SK-N-SH treated with all-trans-retinoic acid at 6 μM for 48 hours (cell line): ENCODE data around the gene RAB27A.

Experiments
- ATAC-seq: fragments of 200-7000 bp; cut with Tn5 transposase; 3 replicates; pipeline ENCODE4 v1.9.1; 2020; ENCODE audit warnings: mild to moderate bottlenecking, moderate library complexity
- ARNTL ChIP-seq: fragments of 450-650 bp; formaldehyde crosslinking; IDR thresholded peaks from 2 replicates; pipeline ENCODE4 v1.5.0; 2020; ENCODE audit warnings: low read depth, mild to moderate bottlenecking, moderate library complexity, borderline replicate concordance
- BACH2 ChIP-seq: fragments of 250-450 bp; sonication (Bioruptor Pico); IDR thresholded peaks from 2 replicates; pipeline ENCODE4 v1.9.0; 2021; ENCODE audit warnings: mild to moderate bottlenecking, borderline replicate concordance
- CREB5 ChIP-seq: fragments of 250-450 bp; sonication (Bioruptor Pico); IDR thresholded peaks from 2 replicates; pipeline ENCODE4 v1.5.1; 2020; ENCODE audit warnings: low read depth, mild to moderate bottlenecking, moderate library complexity
- CSDC2 ChIP-seq: fragments of 250-450 bp; sonication (Bioruptor Pico); IDR thresholded peaks from 2 replicates; pipeline ENCODE4 v1.5.0; 2020; ENCODE audit warnings: mild to moderate bottlenecking, moderate library complexity
- GLIS3 ChIP-seq: fragments of 250-450 bp; sonication (Bioruptor Pico); IDR thresholded peaks from 2 replicates; pipeline ENCODE4 v1.5.0; 2020; ENCODE audit warnings: mild to moderate bottlenecking, moderate library complexity
- ISL1 ChIP-seq: fragments of 250-450 bp; sonication (Bioruptor Pico); IDR thresholded peaks from 2 replicates; pipeline ENCODE4 v2.1.2; 2022; ENCODE audit warnings: mild to moderate bottlenecking, moderate library complexity
- OSR1 ChIP-seq: fragments of 250-450 bp; sonication (Bioruptor Pico); IDR thresholded peaks from 2 replicates; pipeline ENCODE4 v1.8.0; 2022; ENCODE audit warnings: moderate library complexity, mild to moderate bottlenecking, inconsistent platforms
- POU6F1 ChIP-seq: fragments of 250-450 bp; sonication (Bioruptor Pico); IDR thresholded peaks from 2 replicates; pipeline ENCODE4 v1.8.0; 2021; ENCODE audit warnings: low read depth, mild to moderate bottlenecking, moderate library complexity, borderline replicate concordance
- PPARA ChIP-seq: fragments of 250-450 bp; sonication (Bioruptor Pico); IDR thresholded peaks from 2 replicates; pipeline ENCODE4 v1.5.0; 2020; ENCODE audit warnings: mild to moderate bottlenecking, borderline replicate concordance
- RARB ChIP-seq: fragments of 250-450 bp; sonication (Bioruptor Pico); IDR thresholded peaks from 2 replicates; pipeline ENCODE4 v1.8.0; 2021; ENCODE audit warnings: mild to moderate bottlenecking, moderate library complexity
- TCF4 ChIP-seq: fragments of 250-450 bp; sonication (Bioruptor Pico); IDR thresholded peaks from 2 replicates; pipeline ENCODE4 v1.8.0; 2021; ENCODE audit warnings: mild to moderate bottlenecking, moderate library complexity, borderline replicate concordance
- TOX ChIP-seq: fragments of 250-450 bp; sonication (Bioruptor Pico); IDR thresholded peaks from 2 replicates; pipeline ENCODE4 v1.8.0; 2021; ENCODE audit warnings: mild to moderate bottlenecking, moderate library complexity, borderline replicate concordance
- ZC3H10 ChIP-seq: fragments of 250-450 bp; sonication (Bioruptor Pico); IDR thresholded peaks from 2 replicates; pipeline ENCODE4 v1.5.1; 2021; ENCODE audit warnings: mild to moderate bottlenecking, moderate library complexity
- ZFP30 ChIP-seq: fragments of 450-650 bp; formaldehyde crosslinking; IDR thresholded peaks from 2 replicates; pipeline ENCODE4 v1.5.0; 2022; ENCODE audit warnings: mild to moderate bottlenecking, moderate library complexity
- ZNF70 ChIP-seq: fragments of 450-650 bp; formaldehyde crosslinking; IDR thresholded peaks from 2 replicates; pipeline ENCODE4 v1.5.0; 2020; ENCODE audit warnings: mild to moderate bottlenecking, moderate library complexity
- ZNF8 ChIP-seq: fragments of 450-650 bp; formaldehyde crosslinking; IDR thresholded peaks from 2 replicates; pipeline ENCODE4 v1.5.0; 2020; ENCODE audit warnings: mild to moderate bottlenecking, moderate library complexity
- TF ChIP-seq, protein P1 (sequence below): fragments of 250-450 bp; sonication (Bioruptor Pico); IDR thresholded peaks from 2 replicates; pipeline ENCODE4 v1.8.0; 2020; ENCODE audit warnings: mild to moderate bottlenecking, moderate library complexity, borderline replicate concordance
- TF ChIP-seq, protein P2 (sequence below): fragments of 250-450 bp; sonication (Bioruptor Pico); IDR thresholded peaks from 2 replicates; pipeline ENCODE4 v1.5.0; 2020; ENCODE audit warnings: mild to moderate bottlenecking, moderate library complexity

The RAB27A gene

DNA sequence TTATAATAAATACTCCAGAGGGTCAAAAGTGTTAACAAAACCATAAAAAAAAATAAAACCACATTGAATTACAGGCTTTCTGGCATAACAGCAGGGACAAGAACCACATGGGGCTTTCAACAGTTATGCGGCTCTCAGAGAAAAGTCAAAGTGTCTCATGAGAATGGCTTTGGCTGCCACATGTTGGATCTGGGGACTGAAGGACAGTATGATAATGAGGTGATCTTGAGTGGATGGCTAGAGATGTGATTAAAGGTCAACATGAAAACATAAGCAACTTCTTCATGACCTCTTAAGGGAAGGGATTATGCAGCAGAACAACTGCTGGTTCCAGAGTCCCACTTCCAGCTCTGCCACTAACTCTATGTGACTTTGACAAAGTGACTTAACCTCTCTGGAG is 5.2 kb downstream of the RAB27A start (continued):
- TF ChIP-seq, protein P1, sequence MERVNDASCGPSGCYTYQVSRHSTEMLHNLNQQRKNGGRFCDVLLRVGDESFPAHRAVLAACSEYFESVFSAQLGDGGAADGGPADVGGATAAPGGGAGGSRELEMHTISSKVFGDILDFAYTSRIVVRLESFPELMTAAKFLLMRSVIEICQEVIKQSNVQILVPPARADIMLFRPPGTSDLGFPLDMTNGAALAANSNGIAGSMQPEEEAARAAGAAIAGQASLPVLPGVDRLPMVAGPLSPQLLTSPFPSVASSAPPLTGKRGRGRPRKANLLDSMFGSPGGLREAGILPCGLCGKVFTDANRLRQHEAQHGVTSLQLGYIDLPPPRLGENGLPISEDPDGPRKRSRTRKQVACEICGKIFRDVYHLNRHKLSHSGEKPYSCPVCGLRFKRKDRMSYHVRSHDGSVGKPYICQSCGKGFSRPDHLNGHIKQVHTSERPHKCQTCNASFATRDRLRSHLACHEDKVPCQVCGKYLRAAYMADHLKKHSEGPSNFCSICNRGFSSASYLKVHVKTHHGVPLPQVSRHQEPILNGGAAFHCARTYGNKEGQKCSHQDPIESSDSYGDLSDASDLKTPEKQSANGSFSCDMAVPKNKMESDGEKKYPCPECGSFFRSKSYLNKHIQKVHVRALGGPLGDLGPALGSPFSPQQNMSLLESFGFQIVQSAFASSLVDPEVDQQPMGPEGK, result no peak
- no peak for TF ChIP-seq ISL1 (CRISPR knock-in tag)
- TF ChIP-seq, all 23 proteins: peak for 0

DNA sequence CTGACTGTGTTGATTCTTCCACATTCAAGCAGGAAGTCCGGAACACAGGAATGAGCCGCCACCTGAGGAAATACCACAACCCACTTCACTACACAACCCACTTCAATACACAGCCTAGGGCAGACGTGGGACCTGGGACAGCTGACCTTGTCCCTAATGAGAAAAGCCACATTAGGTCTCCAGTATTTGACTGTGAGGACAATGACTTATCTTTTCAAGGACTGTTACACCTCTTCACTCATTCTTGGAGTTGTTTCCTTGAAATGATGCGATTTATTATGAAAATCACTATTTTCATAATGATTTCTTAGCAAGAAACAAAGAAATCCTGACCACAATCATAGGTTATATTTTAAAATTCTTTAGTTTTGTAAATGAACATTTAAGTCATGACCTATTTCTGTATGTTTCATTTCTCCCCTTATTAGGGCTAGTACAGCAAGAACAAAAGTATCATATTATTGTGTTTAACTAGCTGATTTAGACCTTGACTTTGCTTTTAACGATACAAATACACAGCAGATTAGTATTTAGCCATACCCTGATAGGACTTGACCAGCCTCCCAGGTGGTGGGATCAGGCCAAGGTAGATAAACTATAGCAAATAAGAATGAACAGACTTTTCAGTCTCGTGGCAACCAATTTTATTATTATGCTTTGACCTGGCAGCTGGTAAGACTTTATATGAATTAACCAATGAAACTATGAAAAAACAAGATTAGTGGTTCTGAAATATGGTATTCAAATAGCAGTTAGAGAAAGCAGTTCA is 6.0 kb downstream of the RAB27A start:
- TF ChIP-seq TCF4 (CRISPR knock-in tag) (no peak), CSDC2 (CRISPR knock-in tag) (no peak), ZC3H10 (CRISPR knock-in tag) (no peak), OSR1 (CRISPR knock-in tag) (no peak), ZNF70 (no peak), PPARA (CRISPR knock-in tag) (no peak), POU6F1 (CRISPR knock-in tag) (no peak), ISL1 (CRISPR knock-in tag) (no peak), RARB (CRISPR knock-in tag) (no peak), TOX (no peak), ARNTL (CRISPR knock-in tag) (no peak), ZNF8 (CRISPR knock-in tag) (no peak), ZFP30 (CRISPR knock-in tag) (no peak), CREB5 (CRISPR knock-in tag) (no peak)
- TF ChIP-seq, protein P2, sequence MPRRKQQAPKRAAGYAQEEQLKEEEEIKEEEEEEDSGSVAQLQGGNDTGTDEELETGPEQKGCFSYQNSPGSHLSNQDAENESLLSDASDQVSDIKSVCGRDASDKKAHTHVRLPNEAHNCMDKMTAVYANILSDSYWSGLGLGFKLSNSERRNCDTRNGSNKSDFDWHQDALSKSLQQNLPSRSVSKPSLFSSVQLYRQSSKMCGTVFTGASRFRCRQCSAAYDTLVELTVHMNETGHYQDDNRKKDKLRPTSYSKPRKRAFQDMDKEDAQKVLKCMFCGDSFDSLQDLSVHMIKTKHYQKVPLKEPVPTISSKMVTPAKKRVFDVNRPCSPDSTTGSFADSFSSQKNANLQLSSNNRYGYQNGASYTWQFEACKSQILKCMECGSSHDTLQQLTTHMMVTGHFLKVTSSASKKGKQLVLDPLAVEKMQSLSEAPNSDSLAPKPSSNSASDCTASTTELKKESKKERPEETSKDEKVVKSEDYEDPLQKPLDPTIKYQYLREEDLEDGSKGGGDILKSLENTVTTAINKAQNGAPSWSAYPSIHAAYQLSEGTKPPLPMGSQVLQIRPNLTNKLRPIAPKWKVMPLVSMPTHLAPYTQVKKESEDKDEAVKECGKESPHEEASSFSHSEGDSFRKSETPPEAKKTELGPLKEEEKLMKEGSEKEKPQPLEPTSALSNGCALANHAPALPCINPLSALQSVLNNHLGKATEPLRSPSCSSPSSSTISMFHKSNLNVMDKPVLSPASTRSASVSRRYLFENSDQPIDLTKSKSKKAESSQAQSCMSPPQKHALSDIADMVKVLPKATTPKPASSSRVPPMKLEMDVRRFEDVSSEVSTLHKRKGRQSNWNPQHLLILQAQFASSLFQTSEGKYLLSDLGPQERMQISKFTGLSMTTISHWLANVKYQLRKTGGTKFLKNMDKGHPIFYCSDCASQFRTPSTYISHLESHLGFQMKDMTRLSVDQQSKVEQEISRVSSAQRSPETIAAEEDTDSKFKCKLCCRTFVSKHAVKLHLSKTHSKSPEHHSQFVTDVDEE (CRISPR knock-in tag), result no peak
- TF ChIP-seq, protein P1, result no peak
- ATAC-seq, result no peak

DNA sequence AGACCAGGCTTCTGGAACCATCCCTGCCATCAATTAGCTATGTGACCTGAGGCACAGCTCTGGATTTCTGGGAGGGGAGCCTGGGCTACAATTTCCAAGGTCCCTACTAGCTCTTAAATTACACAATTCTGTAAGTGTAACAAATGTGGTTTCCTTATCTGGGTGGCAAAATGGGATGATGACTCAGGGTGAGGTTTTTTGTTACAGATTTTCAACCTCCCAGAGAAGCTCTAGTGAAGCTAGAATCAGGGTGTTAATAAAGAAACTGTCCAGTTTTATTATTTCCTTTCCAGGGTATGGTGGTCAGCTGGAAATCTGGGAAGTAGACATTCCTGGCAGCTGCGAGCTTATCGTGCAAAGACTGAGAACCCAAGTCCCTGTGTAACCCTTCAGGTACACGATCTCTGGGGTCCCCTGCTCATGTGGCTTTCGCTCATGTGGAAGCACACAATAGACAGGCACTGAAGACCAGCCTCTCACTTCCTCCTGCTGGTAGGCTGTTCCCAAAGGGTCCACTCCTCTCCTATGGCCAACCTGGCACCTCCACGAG is 7.3 kb downstream of the RAB27A start:
- ATAC-seq, result peak; percentile 12
- TF ChIP-seq TOX, result no peak
- TF ChIP-seq BACH2 (CRISPR knock-in tag), result no peak
- no peak for TF ChIP-seq ARNTL (CRISPR knock-in tag)
- TF ChIP-seq, protein P2 (CRISPR knock-in tag), result no peak
- no peak for TF ChIP-seq GLIS3 (CRISPR knock-in tag)
- peak; percentile 29; the same call in 1 of the 2 replicates for TF ChIP-seq TCF4 (CRISPR knock-in tag)
